GM23338 (cell line): ENCODE data around the gene KNOP1. TPM values are rescaled to one million over a fixed set of nuclear protein-coding genes. Genes with fewer than 3 reads are reported as not detected.
A peak's percentile ranks its signal among the peaks of the same experiment; 100 is the strongest.

Experiments used
- ATAC-seq: fragments of 200-7000 bp; cut with Tn5 transposase; 3 replicates; pipeline ENCODE4 v1.9.1; 2020
- DNase-seq: peaks from one replicate; pipeline ENCODE4 v3.0.0-alpha.2; 2015; ENCODE audit warnings: low spot score
- H2AFZ ChIP-seq: fragments of 200-600 bp; sonication (generic); 2 replicates; pipeline ENCODE4 v1.8.0; 2016; ENCODE audit warnings: antibody characterized with exemption, mild to moderate bottlenecking, moderate library complexity
- H3F3A ChIP-seq: fragments of 200-600 bp; sonication (generic); replicated peaks from 2 replicates; pipeline ENCODE4 v1.8.0; 2017; ENCODE audit warnings: antibody characterized with exemption, mixed run types, low read depth
- H3K27ac ChIP-seq: fragments of 200-600 bp; sonication (generic); 2 replicates; pipeline ENCODE4 v1.6.1; 2016; ENCODE audit warnings: low read depth
- H3K27me3 ChIP-seq: fragments of 200-600 bp; sonication (generic); 2 replicates; pipeline ENCODE4 v1.8.0; 2016; ENCODE audit warnings: mild to moderate bottlenecking, mixed run types, moderate library complexity; ENCODE audit not compliant: insufficient read depth
- H3K36me3 ChIP-seq: fragments of 200-600 bp; sonication (generic); 2 replicates; pipeline ENCODE4 v1.8.0; 2016; ENCODE audit warnings: mild to moderate bottlenecking; ENCODE audit not compliant: insufficient read depth
- H3K4me1 ChIP-seq: fragments of 200-600 bp; sonication (generic); 2 replicates; pipeline ENCODE4 v1.8.0; 2016; ENCODE audit warnings: mild to moderate bottlenecking, moderate library complexity; ENCODE audit not compliant: insufficient read depth
- H3K4me2 ChIP-seq: fragments of 200-600 bp; sonication (generic); 2 replicates; pipeline ENCODE4 v1.7.1; 2017; ENCODE audit warnings: mixed run types
- H3K4me3 ChIP-seq: fragments of 200-600 bp; sonication (generic); 2 replicates; pipeline ENCODE4 v1.6.1; 2016; ENCODE audit warnings: mixed run types
- H3K79me2 ChIP-seq: fragments of 200-600 bp; sonication (generic); replicated peaks from 2 replicates; pipeline ENCODE4 v1.8.0; 2017; ENCODE audit warnings: mild to moderate bottlenecking; ENCODE audit not compliant: insufficient read depth
- H3K9me2 ChIP-seq: fragments of 200-600 bp; sonication (generic); 2 replicates; pipeline ENCODE4 v1.8.0; 2017; ENCODE audit not compliant: insufficient read depth
- H4K20me1 ChIP-seq: fragments of 200-600 bp; sonication (generic); replicated peaks from 2 replicates; pipeline ENCODE4 v1.8.0; 2017; ENCODE audit warnings: mild to moderate bottlenecking; ENCODE audit not compliant: insufficient read depth
- H3K27ac Mint-ChIP-seq: 2 replicates; pipeline ENCODE4 v1.8.0; 2020; ENCODE audit warnings: inconsistent platforms, mild to moderate bottlenecking, moderate library complexity, mixed read lengths
- H3K27me3 Mint-ChIP-seq: 3 replicates; pipeline ENCODE4 v1.8.0; 2022; ENCODE audit warnings: low read depth, mild to moderate bottlenecking, moderate library complexity, mixed read lengths, inconsistent platforms; ENCODE audit not compliant: insufficient read depth, poor library complexity
- H3K36me3 Mint-ChIP-seq: 3 replicates; pipeline ENCODE4 v1.8.0; 2021; ENCODE audit warnings: low read depth, mild to moderate bottlenecking, inconsistent platforms, moderate library complexity, mixed read lengths
- H3K4me1 Mint-ChIP-seq: 3 replicates; pipeline ENCODE4 v1.8.0; 2020; ENCODE audit warnings: mild to moderate bottlenecking, inconsistent platforms, mixed read lengths
- H3K4me3 Mint-ChIP-seq: 3 replicates; pipeline ENCODE4 v1.8.0; 2021; ENCODE audit warnings: moderate library complexity, mild to moderate bottlenecking, inconsistent platforms, mixed read lengths
- H3K9me3 Mint-ChIP-seq: 3 replicates; pipeline ENCODE4 v1.8.0; 2020; ENCODE audit warnings: moderate library complexity, mild to moderate bottlenecking, inconsistent platforms, mixed read lengths
- CTCF ChIP-seq, 2 experiments: fragments of 200-600 bp in 1 of 2; sonication (generic) in 1 of 2; conservative IDR thresholded peaks; 2 replicates each; pipeline versions ENCODE4 v1.5.1 to v1.6.1; 2016 to 2017; ENCODE audit warnings: antibody characterized with exemption in 2 of 2, low read depth in 2 of 2, mild to moderate bottlenecking in 2 of 2, moderate library complexity in 1 of 2
- EZH2 ChIP-seq: fragments of 200-600 bp; sonication (generic); IDR thresholded peaks from one replicate; pipeline ENCODE4 v1.8.0; 2017; ENCODE audit warnings: antibody characterized with exemption, mild to moderate bottlenecking, low read depth; ENCODE audit not compliant: unreplicated experiment
- EZH2phosphoT487 ChIP-seq: fragments of 200-600 bp; sonication (generic); IDR thresholded peaks from one replicate; pipeline ENCODE4 v1.8.1; 2018; ENCODE audit warnings: antibody characterized with exemption; ENCODE audit not compliant: unreplicated experiment
- NANOG ChIP-seq: IDR thresholded peaks from 2 replicates; pipeline ENCODE4 v1.6.1; 2016; ENCODE audit warnings: antibody characterized with exemption, borderline replicate concordance
- POLR2AphosphoS5 ChIP-seq: IDR thresholded peaks from 2 replicates; pipeline ENCODE4 v1.6.1; 2016; ENCODE audit warnings: antibody characterized with exemption, low read depth
- ZNF114 ChIP-seq: fragments of 250-450 bp; sonication (Bioruptor Pico); IDR thresholded peaks from 2 replicates; pipeline ENCODE4 v1.5.0; 2020; ENCODE audit warnings: mild to moderate bottlenecking, moderate library complexity
- ZNF331 ChIP-seq: fragments of 250-450 bp; sonication (Bioruptor Pico); IDR thresholded peaks from 2 replicates; pipeline ENCODE4 v1.5.0; 2020; ENCODE audit warnings: low read depth, mild to moderate bottlenecking, moderate library complexity
- ZNF462 ChIP-seq: fragments of 250-450 bp; sonication (Bioruptor Pico); IDR thresholded peaks from 2 replicates; pipeline ENCODE4 v1.5.0; 2020; ENCODE audit warnings: mild to moderate bottlenecking, moderate library complexity
- polyA plus RNA-seq: library from polyadenylated mRNA; unstranded; fragments of >200 nt; fragmentation: Nextera tagmentation; extraction: Ambion mirVana; gene quantifications from 2 replicates; pipeline ENCODE4 v1.2.1, GENCODE V29; 2016
- total RNA-seq: library from RNA; depleted of rRNA; stranded (reverse); fragments of >200 nt; shearing (Covaris generic); gene quantifications from 2 replicates; pipeline ENCODE4 v1.2.3, GENCODE V29; 2014

KNOP1 gene
- total and polyA plus RNA-seq, 2 experiments from 2014 or later: 57.7 to 190 TPM

GRCh38 chr16:19688396-19689024, 29.5 kb downstream of the KNOP1 start:
- Histone ChIP-seq H3K27me3 (no peaks in the 10 kb centered on the region), H4K20me1 (no peaks in the 10 kb centered on the region), H3K79me2 (no peaks in the 10 kb centered on the region), H3K4me3 (no peak overlapping the region), H3K4me2 (no peak overlapping the region), H3K27ac (peak overlapping the region; percentile 69), H3F3A (no peaks in the 10 kb centered on the region), H3K36me3 (peaks cover 9% of the 10 kb centered on the region), H3K9me2 (no peaks in the 10 kb centered on the region), H2AFZ (no peak overlapping the region), H3K4me1 (no peaks in the 10 kb centered on the region)
- H3K36me3 Mint-ChIP-seq: peaks cover 56% of the 10 kb centered on the region
- peaks cover 5% of the 10 kb centered on the region for H3K27me3 Mint-ChIP-seq
- ATAC-seq (no peak), DNase-seq (no peak)
- H3K27ac Mint-ChIP-seq: no peak overlapping the region
- no peak for TF ChIP-seq ZNF462 (CRISPR knock-in tag)
- no peak for TF ChIP-seq ZNF114 (CRISPR knock-in tag)
- TF ChIP-seq NANOG: no peak
- TF ChIP-seq CTCF (conservative IDR thresholded peaks at IDR 0.05; ENCODE audit: low read depth in 2 of 2): no peak
- TF ChIP-seq EZH2phosphoT487: no peak
- no peak for TF ChIP-seq ZNF331 (CRISPR knock-in tag)
- no peak for TF ChIP-seq POLR2AphosphoS5
- no peak for TF ChIP-seq EZH2
- peaks cover 3% of the 10 kb centered on the region; the same call in 2 of the 3 replicates for H3K4me1 Mint-ChIP-seq
- no peak overlapping the region for H3K4me3 Mint-ChIP-seq
- H3K9me3 Mint-ChIP-seq: peaks cover 7% of the 10 kb centered on the region; the same call in 2 of the 3 replicates
